ENCODE results near the gene C1GALT1. TPM values are rescaled to one million over a fixed set of nuclear protein-coding genes. Genes with fewer than 3 reads are reported as not detected.
A peak's percentile ranks its signal among the peaks of the same experiment; 100 is the strongest.

Gene C1GALT1
- total and polyA plus RNA-seq, 9 of the 15 experiments (the other 6 are each of a cell fraction or from before 2014, with no cell fraction given) = 5.0 to 33.2 (median 24.1) TPM

DNA sequence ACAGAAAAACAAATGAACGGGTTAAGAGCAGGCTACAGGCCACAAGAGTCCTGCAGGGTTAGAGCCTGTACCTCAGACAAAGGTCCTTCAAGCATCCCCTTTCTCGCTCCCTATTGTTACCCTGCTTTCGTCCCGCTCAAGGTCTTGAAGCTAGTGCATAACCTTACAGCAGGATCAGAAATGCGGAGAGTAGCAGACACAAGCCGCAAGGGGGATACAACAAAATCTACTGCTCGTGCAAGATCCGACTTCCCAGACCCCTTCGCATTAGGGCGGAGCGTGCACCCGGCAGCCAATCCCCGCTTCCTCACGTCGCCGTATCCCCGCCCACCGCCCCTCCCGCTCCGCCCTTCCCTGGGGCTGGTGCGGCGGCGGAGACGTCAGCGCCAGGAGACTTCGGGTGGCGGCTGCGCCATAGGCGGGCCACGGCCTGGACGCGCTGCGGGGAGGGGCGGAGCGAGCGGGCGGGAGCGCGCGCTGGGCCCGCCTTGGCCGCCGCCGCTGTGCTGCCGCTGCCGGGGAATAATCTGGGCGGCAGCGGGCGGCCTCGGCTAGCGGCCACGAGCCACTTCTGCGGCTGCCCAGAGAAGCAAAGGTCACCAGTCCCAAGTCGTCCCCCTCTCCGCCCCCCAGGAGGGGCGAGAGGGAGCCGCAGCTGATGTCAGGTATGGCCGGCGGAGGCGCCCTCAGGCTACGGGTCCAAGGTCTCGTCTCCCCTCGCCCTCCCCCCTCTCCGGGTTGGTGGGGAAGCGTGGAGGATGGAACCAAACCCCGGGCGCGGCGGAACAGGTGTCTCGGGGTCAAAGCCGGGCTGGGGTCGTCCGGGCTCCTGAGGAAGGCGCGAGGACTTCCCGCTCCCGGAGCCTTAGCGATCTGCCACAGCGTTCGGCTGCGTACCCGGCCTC is at the start of gene C1GALT1 (continued):
- TF ChIP-seq, protein P1, sequence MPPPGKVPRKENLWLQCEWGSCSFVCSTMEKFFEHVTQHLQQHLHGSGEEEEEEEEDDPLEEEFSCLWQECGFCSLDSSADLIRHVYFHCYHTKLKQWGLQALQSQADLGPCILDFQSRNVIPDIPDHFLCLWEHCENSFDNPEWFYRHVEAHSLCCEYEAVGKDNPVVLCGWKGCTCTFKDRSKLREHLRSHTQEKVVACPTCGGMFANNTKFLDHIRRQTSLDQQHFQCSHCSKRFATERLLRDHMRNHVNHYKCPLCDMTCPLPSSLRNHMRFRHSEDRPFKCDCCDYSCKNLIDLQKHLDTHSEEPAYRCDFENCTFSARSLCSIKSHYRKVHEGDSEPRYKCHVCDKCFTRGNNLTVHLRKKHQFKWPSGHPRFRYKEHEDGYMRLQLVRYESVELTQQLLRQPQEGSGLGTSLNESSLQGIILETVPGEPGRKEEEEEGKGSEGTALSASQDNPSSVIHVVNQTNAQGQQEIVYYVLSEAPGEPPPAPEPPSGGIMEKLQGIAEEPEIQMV (tag; conservative IDR thresholded peaks at IDR 0.05; ENCODE audit: low read depth) = no peak
- TF ChIP-seq RAD51 (IDR thresholded peaks at IDR 0.05; ENCODE audit: borderline replicate concordance, low read depth) (peak; percentile 7; the same call in 1 of the 2 replicates), ZNF444 (CRISPR knock-in tag; IDR thresholded peaks at IDR 0.05) (no peak), SIN3A (IDR thresholded peaks at IDR 0.05; ENCODE audit: borderline replicate concordance in 2 of 2, control insufficient read depth in 1 of 2, low read depth in 2 of 2, low read length in 2 of 2) (peak in 1 of 2 experiments; percentile 52; a peak in 1 of 4 replicates), ARNT (IDR thresholded peaks at IDR 0.05) (no peak), LCOR (CRISPR knock-in tag; IDR thresholded peaks at IDR 0.05) (peak; percentile 33; the same call in 1 of the 2 replicates), HDAC1 (IDR thresholded peaks at IDR 0.05) (peak in 1 of 2 experiments; percentile 43; a peak in 1 of 4 replicates), ERF (CRISPR knock-in tag; IDR thresholded peaks at IDR 0.05) (0 out of 2 replicates have a peak, but pooled peaks have one; percentile 64)
- TF ChIP-seq, protein P2, sequence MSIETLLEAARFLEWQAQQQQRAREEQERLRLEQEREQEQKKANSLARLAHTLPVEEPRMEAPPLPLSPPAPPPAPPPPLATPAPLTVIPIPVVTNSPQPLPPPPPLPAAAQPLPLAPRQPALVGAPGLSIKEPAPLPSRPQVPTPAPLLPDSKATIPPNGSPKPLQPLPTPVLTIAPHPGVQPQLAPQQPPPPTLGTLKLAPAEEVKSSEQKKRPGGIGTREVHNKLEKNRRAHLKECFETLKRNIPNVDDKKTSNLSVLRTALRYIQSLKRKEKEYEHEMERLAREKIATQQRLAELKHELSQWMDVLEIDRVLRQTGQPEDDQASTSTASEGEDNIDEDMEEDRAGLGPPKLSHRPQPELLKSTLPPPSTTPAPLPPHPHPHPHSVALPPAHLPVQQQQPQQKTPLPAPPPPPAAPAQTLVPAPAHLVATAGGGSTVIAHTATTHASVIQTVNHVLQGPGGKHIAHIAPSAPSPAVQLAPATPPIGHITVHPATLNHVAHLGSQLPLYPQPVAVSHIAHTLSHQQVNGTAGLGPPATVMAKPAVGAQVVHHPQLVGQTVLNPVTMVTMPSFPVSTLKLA (conservative IDR thresholded peaks at IDR 0.05) = peak in 1 of 2 experiments; percentile 74; a peak in 2 of 4 replicates
- TF ChIP-seq, protein P3, sequence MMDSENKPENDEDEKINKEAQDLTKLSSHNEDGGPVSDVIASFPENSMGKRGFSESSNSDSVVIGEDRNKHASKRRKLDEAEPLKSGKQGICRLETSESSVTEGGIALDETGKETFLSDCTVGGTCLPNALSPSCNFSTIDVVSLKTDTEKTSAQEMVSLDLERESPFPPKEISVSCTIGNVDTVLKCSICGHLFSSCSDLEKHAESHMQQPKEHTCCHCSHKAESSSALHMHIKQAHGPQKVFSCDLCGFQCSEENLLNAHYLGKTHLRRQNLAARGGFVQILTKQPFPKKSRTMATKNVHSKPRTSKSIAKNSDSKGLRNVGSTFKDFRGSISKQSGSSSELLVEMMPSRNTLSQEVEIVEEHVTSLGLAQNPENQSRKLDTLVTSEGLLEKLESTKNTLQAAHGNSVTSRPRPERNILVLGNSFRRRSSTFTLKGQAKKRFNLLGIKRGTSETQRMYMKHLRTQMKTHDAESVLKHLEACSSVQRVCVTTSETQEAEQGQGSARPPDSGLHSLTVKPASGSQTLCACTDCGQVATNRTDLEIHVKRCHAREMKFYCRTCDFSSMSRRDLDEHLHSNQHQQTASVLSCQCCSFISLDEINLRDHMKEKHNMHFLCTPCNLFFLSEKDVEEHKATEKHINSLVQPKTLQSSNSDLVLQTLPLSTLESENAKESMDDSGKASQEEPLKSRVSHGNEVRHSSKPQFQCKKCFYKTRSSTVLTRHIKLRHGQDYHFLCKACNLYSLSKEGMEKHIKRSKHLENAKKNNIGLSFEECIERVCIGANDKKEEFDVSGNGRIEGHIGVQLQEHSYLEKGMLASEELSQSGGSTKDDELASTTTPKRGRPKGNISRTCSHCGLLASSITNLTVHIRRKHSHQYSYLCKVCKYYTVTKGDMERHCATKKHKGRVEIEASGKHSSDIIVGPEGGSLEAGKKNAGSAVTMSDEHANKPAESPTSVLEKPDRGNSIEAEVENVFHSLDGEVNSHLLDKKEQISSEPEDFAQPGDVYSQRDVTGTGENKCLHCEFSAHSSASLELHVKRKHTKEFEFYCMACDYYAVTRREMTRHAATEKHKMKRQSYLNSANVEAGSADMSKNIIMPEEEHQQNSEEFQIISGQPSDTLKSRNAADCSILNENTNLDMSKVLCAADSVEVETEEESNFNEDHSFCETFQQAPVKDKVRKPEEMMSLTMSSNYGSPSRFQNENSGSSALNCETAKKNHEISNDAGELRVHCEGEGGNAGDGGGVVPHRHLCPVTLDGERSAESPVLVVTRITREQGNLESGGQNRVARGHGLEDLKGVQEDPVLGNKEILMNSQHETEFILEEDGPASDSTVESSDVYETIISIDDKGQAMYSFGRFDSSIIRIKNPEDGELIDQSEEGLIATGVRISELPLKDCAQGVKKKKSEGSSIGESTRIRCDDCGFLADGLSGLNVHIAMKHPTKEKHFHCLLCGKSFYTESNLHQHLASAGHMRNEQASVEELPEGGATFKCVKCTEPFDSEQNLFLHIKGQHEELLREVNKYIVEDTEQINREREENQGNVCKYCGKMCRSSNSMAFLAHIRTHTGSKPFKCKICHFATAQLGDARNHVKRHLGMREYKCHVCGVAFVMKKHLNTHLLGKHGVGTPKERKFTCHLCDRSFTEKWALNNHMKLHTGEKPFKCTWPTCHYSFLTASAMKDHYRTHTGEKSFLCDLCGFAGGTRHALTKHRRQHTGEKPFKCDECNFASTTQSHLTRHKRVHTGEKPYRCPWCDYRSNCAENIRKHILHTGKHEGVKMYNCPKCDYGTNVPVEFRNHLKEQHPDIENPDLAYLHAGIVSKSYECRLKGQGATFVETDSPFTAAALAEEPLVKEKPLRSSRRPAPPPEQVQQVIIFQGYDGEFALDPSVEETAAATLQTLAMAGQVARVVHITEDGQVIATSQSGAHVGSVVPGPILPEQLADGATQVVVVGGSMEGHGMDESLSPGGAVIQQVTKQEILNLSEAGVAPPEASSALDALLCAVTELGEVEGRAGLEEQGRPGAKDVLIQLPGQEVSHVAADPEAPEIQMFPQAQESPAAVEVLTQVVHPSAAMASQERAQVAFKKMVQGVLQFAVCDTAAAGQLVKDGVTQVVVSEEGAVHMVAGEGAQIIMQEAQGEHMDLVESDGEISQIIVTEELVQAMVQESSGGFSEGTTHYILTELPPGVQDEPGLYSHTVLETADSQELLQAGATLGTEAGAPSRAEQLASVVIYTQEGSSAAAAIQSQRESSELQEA (IDR thresholded peaks at IDR 0.05; ENCODE audit: low read depth) = no peak
- TF ChIP-seq, protein P4, sequence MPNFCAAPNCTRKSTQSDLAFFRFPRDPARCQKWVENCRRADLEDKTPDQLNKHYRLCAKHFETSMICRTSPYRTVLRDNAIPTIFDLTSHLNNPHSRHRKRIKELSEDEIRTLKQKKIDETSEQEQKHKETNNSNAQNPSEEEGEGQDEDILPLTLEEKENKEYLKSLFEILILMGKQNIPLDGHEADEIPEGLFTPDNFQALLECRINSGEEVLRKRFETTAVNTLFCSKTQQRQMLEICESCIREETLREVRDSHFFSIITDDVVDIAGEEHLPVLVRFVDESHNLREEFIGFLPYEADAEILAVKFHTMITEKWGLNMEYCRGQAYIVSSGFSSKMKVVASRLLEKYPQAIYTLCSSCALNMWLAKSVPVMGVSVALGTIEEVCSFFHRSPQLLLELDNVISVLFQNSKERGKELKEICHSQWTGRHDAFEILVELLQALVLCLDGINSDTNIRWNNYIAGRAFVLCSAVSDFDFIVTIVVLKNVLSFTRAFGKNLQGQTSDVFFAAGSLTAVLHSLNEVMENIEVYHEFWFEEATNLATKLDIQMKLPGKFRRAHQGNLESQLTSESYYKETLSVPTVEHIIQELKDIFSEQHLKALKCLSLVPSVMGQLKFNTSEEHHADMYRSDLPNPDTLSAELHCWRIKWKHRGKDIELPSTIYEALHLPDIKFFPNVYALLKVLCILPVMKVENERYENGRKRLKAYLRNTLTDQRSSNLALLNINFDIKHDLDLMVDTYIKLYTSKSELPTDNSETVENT (CRISPR knock-in tag; IDR thresholded peaks at IDR 0.05) = peak; percentile 66; the same call in 1 of the 2 replicates

Data from K562 (cell line).